Keratinocyte (primary cell): Measurements from ENCODE around the gene TOLLIP.

ENCODE experiments used
- EZH2 ChIP-seq: IDR thresholded peaks from one replicate; pipeline ENCODE4 v1.6.1; 2012; ENCODE audit warnings: inconsistent platforms, mild to moderate bottlenecking, low read length, moderate library complexity
- TF ChIP-seq, protein P1 (sequence below), 3 experiments: IDR thresholded peaks in 1 of 3; conservative IDR thresholded peaks in 1 of 3; optimal IDR thresholded peaks in 1 of 3; 2 replicates in 2 of 3; 3 replicates in 1 of 3; pipeline versions ENCODE3 to v1.5.1; 2011; ENCODE audit warnings: low read length in 3 of 3, mild to moderate bottlenecking in 3 of 3, moderate library complexity in 2 of 3, control low read depth in 1 of 3, inconsistent platforms in 1 of 3; ENCODE audit not compliant: insufficient read depth in 2 of 3; ENCODE audit errors: extremely low read depth in 1 of 3

DNA sequence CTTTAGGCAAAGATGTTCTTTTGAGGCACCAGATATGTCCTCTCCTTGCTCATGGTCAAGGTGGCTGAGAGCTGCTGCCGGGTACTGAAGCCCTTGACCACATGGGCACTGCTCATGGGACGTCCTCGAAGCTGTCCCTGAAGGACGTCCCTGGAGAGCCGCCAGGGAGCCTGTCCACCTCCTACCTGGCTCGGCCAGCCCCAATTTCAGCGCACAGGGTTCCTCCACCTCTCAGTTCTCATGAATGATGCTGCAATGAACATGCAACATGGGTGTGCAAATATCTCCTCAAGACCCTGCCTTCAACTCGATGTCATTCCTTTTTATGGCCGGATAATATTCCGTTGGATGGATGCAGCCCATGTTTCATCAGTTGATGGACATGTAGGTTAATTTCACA lies 24.4 kb upstream of the TOLLIP start:
- TF ChIP-seq, protein P1, sequence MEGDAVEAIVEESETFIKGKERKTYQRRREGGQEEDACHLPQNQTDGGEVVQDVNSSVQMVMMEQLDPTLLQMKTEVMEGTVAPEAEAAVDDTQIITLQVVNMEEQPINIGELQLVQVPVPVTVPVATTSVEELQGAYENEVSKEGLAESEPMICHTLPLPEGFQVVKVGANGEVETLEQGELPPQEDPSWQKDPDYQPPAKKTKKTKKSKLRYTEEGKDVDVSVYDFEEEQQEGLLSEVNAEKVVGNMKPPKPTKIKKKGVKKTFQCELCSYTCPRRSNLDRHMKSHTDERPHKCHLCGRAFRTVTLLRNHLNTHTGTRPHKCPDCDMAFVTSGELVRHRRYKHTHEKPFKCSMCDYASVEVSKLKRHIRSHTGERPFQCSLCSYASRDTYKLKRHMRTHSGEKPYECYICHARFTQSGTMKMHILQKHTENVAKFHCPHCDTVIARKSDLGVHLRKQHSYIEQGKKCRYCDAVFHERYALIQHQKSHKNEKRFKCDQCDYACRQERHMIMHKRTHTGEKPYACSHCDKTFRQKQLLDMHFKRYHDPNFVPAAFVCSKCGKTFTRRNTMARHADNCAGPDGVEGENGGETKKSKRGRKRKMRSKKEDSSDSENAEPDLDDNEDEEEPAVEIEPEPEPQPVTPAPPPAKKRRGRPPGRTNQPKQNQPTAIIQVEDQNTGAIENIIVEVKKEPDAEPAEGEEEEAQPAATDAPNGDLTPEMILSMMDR (optimal IDR thresholded peaks at IDR 0.05 in 1 of 3, IDR thresholded peaks at IDR 0.05 in 1 of 3, conservative IDR thresholded peaks at IDR 0.05 in 1 of 3; ENCODE audit: extremely low read depth in 1 of 3, insufficient read depth in 2 of 3, low read length in 3 of 3): no peak
- no peak for TF ChIP-seq EZH2
